ENCODE results near the gene GPRC5C.
A peak's percentile ranks its signal among the peaks of the same experiment; 100 is the strongest.
"Not testable (repeated sequence)": the region's sequence is repeated elsewhere in the genome, so short reads cannot be mapped to it uniquely, and the experiment has no call there.

The GPRC5C gene

DNA sequence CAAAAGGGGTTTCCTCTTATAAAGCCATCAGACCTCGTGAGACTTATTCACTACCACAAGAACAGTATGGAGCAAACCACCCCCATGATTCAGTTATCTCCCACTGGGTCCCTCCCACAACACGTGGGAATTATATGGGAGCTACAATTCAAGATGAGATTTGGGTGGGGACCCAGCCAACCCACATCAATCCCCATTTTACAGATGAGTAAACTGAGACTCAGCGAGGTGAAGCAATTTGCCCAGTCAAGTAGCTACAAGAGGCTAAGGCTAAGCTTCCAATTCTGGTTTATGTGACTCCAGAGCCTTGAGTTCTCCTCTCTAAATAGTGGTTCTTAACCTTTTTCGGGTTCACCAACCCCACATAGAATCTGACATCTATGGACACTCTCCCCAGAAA lies 43.3 kb downstream of the GPRC5C start:
- DNase-seq, result no peak

- DNase-seq, result no peak
These were observed 45.5 kb downstream of the GPRC5C start for GRCh38 chr17:74477411-74477810.

DNA sequence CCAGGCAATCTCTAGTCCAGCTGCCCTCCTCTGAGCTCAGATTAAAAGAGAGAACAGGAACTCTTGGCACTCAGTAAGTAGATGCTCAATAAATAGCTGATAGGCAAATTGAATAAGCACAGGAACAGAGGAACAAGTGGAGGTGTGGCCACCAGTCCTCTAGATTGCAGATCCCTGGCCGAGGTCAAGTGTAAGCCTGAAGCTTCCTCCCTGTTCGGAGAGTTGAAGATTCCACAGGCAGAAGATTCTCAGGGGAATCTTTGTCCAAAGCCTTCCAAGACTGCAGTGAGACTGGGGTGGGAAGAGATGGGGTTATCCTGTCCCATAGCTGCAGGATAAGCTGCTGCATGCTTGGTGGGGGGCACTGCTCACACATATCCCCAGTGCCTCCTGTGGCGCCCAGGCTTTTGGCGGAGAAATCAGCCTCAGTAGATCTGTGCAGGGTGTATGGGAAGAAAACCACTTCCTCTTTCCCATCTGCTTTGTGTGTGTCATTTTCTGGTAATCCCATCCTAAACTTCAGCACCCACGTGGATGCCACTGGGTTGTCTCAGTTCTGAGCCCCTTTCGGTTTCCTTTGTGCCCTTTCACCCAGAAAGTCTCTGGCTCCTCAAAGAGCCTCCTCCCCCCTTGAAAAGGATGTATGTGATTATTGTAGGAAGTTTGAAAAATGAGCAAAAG lies 46.7 kb downstream of the GPRC5C start:
- DNase-seq, result peak; percentile 51 to 68

GRCh38 chr17:74480290-74480689 lies 48.4 kb downstream of the GPRC5C start:
- no peak for DNase-seq

DNA sequence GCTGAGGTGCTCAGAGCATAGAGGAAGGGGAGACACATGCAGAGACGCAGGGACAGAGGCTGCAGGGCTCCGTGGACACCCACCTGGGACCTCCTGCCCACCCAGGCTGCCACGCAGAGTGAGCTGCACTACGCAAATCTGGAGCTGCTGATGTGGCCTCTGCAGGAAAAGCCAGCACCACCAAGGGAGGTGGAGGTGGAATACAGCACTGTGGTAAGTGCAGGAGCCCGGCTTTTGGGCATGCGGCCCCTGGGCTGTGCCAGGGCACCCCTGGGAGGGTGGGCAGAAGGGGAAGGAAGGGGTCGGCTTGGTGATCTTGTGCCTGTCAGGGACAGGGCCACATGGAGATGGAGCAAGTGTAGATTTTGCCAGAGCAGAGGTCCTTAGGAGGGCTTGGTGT lies 49.7 kb downstream of the GPRC5C start:
- DNase-seq, result no peak

DNA sequence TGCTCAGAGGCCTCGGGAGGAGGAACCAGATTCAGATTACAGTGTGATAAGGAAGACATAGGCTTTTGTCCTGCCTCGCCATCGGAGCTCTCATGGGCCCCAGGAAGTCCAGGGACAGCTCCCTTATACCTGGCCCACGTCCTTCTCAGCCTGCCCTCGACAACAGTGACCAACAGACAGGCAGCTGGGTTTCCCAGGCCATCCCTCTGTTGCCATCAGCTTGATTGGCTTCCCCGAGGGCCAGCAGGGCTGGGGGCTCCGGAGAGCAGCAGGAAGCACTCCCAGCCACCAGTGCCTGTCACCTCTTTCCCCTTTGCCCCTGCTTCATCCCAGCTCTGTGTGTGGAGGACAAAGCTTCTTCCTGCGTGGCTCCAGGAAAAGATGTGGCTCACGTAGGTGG lies 52.2 kb downstream of the GPRC5C start:
- DNase-seq, result no peak

GRCh38 chr17:74485022-74485743 lies 53.3 kb downstream of the GPRC5C start:
- DNase-seq, result no peak

- DNase-seq, result no peak
These were observed 54.0 kb downstream of the GPRC5C start for GRCh38 chr17:74485841-74486240.

- not testable (repeated sequence) for DNase-seq
These were observed 56.4 kb downstream of the GPRC5C start for GRCh38 chr17:74488276-74488675.

DNA sequence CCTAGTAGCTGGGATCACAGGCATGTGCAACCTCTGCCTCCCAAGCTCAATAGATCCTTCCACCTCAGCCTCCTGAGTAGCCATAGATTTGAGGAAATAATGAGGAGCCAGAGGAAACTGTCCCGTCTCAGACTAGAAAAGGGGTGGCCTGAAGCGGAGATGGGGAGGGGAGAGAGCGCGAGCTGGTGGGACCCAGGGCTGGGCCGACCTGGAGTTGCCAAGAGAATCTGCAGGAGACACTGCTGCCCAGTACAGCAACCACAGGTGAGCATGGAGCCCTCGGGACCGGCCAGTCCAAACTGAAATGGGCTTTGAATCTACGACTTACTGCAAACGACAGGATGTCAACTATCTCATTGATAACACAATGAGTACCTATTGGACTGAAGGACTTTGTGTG lies 58.8 kb downstream of the GPRC5C start:
- DNase-seq, result no peak

GRCh38 chr17:74491626-74492025 lies 59.7 kb downstream of the GPRC5C start:
- peak in 1 of 2 donors; percentile 33 for DNase-seq

DNA sequence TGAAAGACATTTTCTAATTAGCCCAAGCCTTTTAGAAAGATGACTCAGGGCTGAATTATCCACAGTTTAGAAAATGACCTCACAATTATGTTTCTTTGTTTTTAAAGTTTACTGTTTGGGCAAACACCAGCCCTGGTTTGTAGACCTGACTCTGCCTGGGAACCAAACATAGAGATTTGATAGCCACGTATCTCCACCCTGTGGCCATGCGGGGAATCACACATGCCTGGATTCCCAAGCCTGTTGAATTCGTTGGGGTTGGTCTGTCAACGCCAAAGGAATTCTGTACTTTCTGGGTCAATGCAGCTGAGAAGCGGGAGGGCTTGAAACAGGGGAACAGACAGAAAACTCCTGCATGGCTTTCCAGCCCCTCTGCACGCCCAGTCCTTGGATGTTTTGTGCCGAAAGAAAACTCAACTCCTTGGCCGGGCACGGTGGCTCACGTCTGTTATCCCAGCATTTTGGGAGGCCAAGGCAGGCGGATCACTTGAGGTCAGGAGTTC lies 61.5 kb downstream of the GPRC5C start:
- DNase-seq, result peak; percentile 68 to 80
